Fibroblast of the aortic adventitia (primary cell): ENCODE data around the gene CSNK1D. TPM values are rescaled to one million over a fixed set of nuclear protein-coding genes. Genes with fewer than 3 reads are reported as not detected.
"Not testable (repeated sequence)": the region's sequence is repeated elsewhere in the genome, so short reads cannot be mapped to it uniquely, and the experiment has no call there.

ENCODE experiments used
- DNase-seq: peaks from one replicate; pipeline ENCODE4 v3.0.0-alpha.2; 2010; ENCODE audit warnings: low read depth
- H3K4me3 ChIP-seq: 2 replicates; pipeline ENCODE4 v1.5.1; 2011; ENCODE audit warnings: low read depth, mild to moderate bottlenecking, control low read depth, low read length, moderate library complexity
- total RNA-seq: library from RNA; depleted of rRNA; stranded (reverse); fragments of >200 nt; gene quantifications from 2 replicates; pipeline ENCODE4 v1.2.3, GENCODE V29; 2012; ENCODE audit warnings: low replicate concordance
- TF ChIP-seq, protein P1 (sequence below): IDR thresholded peaks from 2 replicates; pipeline ENCODE4 v1.5.1; 2011; ENCODE audit warnings: mild to moderate bottlenecking, low read length, control low read depth, inconsistent platforms; ENCODE audit not compliant: insufficient read depth

CSNK1D gene
- total RNA-seq, 1 donor: 52.7 TPM

DNA sequence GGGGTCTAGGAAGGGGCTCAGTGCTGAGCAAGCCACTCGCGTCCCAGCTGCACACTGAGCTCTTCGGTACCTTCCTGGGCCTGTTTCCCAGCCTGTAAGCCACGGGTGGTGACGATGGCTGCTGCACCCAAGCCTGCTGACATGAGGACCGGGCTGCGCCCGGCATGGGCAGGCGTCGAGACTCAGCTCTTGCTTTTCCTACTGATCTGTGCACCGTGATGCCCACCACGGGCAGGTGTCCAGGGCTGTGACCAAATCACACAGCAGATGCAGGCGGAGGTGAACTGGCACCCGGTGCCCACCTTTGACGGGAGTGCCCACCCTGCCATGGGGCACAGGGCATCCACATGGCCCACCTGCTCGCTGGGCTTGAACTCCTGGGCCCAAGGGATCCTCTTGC is 78.7 kb downstream of the CSNK1D start:
- TF ChIP-seq, protein P1, sequence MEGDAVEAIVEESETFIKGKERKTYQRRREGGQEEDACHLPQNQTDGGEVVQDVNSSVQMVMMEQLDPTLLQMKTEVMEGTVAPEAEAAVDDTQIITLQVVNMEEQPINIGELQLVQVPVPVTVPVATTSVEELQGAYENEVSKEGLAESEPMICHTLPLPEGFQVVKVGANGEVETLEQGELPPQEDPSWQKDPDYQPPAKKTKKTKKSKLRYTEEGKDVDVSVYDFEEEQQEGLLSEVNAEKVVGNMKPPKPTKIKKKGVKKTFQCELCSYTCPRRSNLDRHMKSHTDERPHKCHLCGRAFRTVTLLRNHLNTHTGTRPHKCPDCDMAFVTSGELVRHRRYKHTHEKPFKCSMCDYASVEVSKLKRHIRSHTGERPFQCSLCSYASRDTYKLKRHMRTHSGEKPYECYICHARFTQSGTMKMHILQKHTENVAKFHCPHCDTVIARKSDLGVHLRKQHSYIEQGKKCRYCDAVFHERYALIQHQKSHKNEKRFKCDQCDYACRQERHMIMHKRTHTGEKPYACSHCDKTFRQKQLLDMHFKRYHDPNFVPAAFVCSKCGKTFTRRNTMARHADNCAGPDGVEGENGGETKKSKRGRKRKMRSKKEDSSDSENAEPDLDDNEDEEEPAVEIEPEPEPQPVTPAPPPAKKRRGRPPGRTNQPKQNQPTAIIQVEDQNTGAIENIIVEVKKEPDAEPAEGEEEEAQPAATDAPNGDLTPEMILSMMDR: no peak
- no peak for DNase-seq
- H3K4me3 ChIP-seq: no peak overlapping the region

DNA sequence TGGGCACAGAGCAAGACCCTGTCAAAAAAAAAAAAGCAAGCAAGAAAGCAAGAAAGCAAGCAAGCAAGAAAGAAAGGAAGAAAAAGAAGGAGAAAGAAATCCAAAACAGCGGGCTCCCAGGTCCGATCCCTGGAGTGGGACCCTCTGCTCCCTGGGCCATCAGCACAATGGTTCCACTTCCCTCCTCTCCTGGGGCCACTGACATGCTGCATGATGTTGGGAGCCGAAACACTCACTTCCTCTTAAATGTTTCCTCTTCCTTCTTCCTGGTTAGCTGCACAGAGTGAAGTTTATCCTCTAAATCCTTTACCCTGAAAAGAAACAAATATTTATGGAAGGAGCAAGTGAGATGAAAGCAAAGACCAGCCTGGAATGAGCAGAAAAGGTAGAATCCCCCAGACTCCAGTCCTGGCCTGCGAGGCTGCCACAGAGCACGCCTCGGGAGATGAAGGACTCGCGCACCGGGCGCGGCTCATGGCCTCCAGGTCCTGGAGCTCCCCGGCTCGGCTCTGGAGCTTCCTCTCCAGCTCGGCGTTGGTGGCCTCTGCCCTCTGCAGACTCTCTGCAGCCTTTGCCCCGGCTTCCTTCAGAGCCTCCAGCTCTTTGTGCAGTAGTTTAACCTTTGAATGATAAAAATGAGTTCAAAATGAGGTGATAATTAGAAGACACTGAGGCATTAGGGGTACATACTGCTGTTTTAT is 79.8 kb downstream of the CSNK1D start:
- no peak overlapping the region for H3K4me3 ChIP-seq
- no peak for DNase-seq
- TF ChIP-seq, protein P1: no peak

- not testable (repeated sequence) for H3K4me3 ChIP-seq, DNase-seq
Measured at GRCh38 chr17:82193050-82193449, 80.5 kb downstream of the CSNK1D start.

Other genes with a start within 250 kb of the CSNK1D start
- 6.2 and 13.5 TPM in 2 replicates for gene RAC3, start 242.0 kb downstream of the CSNK1D start, total RNA-seq
- 29.3 and 101 TPM in 2 replicates for gene DCXR, start 236.0 kb downstream of the CSNK1D start, total RNA-seq
- 32.0 and 33.3 TPM in 2 replicates for gene RFNG, start 221.9 kb downstream of the CSNK1D start, total RNA-seq
- 77.5 and 85.5 TPM in 2 replicates for gene GPS1, start 221.8 kb downstream of the CSNK1D start, total RNA-seq
- 33.8 and 62.3 TPM in 2 replicates for gene DUS1L, start 207.9 kb downstream of the CSNK1D start, total RNA-seq
- 65.2 and 100 TPM in 2 replicates for gene FASN, start 175.5 kb downstream of the CSNK1D start, total RNA-seq
- gene CCDC57, start 60.9 kb downstream of the CSNK1D start, total RNA-seq: 15.2 and 37.4 TPM in 2 replicates
- 13.0 and 44.6 TPM in 2 replicates for gene SLC16A3, start 44.7 kb downstream of the CSNK1D start, total RNA-seq
- not detected in 2 replicates for gene CD7, start 43.9 kb upstream of the CSNK1D start, total RNA-seq
- gene SECTM1, start 60.1 kb upstream of the CSNK1D start, total RNA-seq: 9.8 and 34.2 TPM in 2 replicates
- gene TEX19, start 85.5 kb upstream of the CSNK1D start, total RNA-seq: not detected in 2 replicates
- gene UTS2R, start 98.1 kb upstream of the CSNK1D start, total RNA-seq: not detected in 2 replicates
- gene HEXD, start 144.6 kb upstream of the CSNK1D start, total RNA-seq: 9.4 and 30.0 TPM in 2 replicates
- gene OGFOD3, start 144.9 kb upstream of the CSNK1D start, total RNA-seq: 18.7 and 80.2 TPM in 2 replicates
- 46.4 and 119 TPM in 2 replicates for gene CYBC1, start 177.1 kb upstream of the CSNK1D start, total RNA-seq
- 27.9 and 35.0 TPM in 2 replicates for gene NARF, start 185.0 kb upstream of the CSNK1D start, total RNA-seq
- gene FOXK2, start 246.0 kb upstream of the CSNK1D start, total RNA-seq: 7.3 and 28.2 TPM in 2 replicates